Activated CD8-positive, alpha-beta memory T cell treated with anti-CD3 and anti-CD28 coated beads for 36 hours (primary cell): ENCODE results near the gene CASZ1. TPM values are rescaled to one million over a fixed set of nuclear protein-coding genes. Genes with fewer than 3 reads are reported as not detected.

Experiments used
- CTCF ChIA-PET: fragments of 350-600 bp; sonication (Branson Sonifier 250); formaldehyde crosslinking; loops from one replicate; lab custom pipeline; 2021; ENCODE audit warnings: antibody characterized with exemption; lab: Charles Lee
- POLR2A ChIA-PET: fragments of 350-600 bp; sonication (Branson Sonifier 250); formaldehyde crosslinking; loops from one replicate; lab custom pipeline; 2021; ENCODE audit warnings: antibody characterized with exemption; lab: Charles Lee
- total RNA-seq, 2 experiments: library from RNA; stranded (reverse); gene quantifications; one replicate each; pipeline ENCODE4 v1.2.3, GENCODE V29; 2021

Gene CASZ1
- total RNA-seq, 2 experiments from 2014 or later: 2.4 to 3.7 TPM

DNA sequence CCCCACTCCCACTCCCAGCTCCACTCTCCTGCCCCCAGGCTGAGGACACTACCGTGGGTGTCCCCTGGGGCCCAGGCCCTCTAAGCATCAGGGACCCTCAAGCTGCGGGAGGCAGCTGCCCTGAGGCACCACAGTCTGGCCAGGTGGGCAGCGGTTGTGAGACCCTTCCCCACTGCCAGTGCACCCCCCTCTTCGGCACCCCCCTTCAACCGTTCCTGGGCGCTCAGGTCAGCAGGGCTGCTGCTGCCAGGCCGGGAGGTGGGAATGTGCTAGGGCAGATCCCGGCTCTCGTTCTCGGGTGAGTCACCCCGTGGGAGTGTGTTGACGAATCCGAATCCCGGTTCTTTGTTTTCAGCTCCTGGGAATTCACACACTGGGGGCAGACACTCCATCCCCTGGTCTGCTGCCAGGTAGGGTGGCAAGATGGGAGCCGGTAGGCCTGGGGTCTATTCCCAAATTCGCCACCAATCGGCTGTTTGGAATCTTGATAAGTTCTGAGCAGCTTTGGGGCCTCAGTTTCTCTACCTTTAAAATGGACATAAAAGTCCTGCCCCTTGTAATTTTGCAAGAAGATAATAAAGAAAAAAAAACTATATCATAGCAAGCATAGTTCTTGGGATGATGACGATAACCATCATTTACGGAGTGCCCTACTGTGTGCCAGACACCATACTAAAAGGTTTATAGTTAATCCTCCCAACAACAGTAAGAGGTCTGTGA is 28.5 kb upstream of the CASZ1 start:
- CTCF ChIA-PET: no interaction called here

DNA sequence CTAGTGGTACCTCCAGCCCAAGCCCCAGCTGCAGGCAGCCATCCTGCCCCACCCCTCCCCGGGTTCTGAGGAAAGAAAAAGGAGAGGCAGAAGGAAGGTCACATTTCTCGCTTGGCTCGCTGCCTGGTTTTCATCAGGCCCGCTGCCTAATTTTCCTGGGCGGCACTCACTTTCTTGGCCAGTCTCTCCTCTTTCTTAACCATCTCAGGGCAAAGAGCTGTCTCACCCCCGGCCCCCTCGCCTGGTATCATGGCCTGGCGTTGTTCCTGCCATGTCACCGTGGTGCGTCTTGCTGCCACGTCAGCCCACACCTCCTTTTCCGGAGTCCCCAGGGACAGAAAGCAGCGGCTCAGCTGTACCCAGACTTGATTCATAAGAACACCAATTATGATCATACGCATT is 26.6 kb upstream of the CASZ1 start:
- CTCF ChIA-PET: no interaction called here

More for the DNA sequence above, 28.5 kb upstream of the CASZ1 start:
- POLR2A ChIA-PET: no interaction called here

DNA sequence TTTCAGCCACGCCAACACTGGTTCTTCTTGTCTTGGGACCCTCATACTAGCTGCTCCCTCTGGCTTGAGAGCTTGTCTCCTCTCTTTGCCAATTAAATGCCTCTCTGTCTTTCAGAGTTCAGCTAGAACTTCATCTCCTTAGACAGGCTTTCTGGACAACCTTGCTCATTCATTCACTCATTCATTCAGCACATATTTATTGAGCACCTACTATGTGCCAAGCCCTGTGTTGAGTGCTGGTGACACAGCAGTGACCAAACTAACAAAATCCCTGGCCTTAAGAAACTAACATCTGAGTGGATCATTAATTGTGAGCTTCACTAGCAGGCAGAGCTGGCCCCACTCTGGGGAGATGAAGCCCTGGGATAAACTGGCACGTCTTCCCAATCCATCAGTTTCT is 24.9 kb upstream of the CASZ1 start:
- ChIA-PET POLR2A (no interaction called here), CTCF (interaction anchor here (0.7 kb wide), 1 partner anchor 117 kb away, joined by 3 read pairs; no protein-coding TSS in a partner anchor)

More for the DNA sequence above, 26.6 kb upstream of the CASZ1 start:
- POLR2A ChIA-PET: no interaction called here

DNA sequence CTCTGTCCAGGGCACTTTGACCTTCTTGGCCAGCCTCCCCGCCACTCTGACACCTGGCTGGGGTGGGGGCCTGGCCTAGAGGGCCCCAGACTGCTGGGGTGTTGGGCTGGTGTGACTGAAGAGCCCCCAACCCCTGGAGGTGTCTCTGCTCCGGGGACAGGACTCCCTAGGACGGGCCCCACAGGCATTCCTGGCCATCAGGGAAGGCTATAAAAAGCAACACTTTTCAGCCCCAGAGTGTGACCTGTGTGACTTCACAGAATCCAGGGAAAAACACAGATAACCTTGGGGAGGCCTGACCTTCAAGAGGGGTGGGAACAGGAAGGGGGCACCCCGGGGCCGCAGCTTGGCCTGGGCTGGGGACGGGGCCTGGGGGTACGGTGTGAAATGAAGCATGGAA is 24.0 kb upstream of the CASZ1 start:
- POLR2A ChIA-PET: no interaction called here
- CTCF ChIA-PET: no interaction called here

DNA sequence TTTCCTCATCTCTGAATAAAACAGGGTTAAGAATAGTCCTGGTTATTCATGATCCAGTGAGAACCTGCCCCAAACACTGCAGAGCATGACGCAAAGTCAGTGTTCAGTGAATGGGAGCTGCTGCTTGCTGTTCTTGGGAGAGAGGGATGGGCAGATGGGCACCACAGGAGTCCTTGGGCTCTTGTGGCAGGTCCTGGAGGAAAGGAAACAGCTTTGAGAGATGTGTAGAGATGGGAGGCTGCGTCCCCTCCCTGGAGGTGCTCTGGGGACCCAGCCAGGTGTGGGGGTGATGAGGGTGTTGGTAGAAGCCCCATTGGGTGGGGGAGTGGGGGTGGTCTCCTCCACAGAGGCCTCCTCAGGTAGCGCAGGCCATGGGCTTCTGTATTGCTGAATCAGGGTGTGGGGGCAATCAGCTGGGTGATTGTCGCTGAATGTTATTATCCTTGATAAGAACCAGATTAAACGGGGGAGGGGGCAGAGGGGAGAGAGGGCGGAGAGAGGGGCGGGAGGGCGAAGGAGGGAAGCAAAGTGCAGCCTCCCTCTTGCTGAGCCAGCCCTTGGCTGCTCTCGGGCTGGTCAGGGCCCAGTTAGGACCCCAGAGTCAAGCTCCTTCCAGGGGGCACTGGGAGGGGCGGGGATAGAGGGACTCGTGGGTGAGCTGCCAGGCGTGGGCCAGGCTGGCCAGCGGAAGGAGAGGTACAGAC is 22.9 kb upstream of the CASZ1 start:
- POLR2A ChIA-PET: no interaction called here
- CTCF ChIA-PET: no interaction called here

DNA sequence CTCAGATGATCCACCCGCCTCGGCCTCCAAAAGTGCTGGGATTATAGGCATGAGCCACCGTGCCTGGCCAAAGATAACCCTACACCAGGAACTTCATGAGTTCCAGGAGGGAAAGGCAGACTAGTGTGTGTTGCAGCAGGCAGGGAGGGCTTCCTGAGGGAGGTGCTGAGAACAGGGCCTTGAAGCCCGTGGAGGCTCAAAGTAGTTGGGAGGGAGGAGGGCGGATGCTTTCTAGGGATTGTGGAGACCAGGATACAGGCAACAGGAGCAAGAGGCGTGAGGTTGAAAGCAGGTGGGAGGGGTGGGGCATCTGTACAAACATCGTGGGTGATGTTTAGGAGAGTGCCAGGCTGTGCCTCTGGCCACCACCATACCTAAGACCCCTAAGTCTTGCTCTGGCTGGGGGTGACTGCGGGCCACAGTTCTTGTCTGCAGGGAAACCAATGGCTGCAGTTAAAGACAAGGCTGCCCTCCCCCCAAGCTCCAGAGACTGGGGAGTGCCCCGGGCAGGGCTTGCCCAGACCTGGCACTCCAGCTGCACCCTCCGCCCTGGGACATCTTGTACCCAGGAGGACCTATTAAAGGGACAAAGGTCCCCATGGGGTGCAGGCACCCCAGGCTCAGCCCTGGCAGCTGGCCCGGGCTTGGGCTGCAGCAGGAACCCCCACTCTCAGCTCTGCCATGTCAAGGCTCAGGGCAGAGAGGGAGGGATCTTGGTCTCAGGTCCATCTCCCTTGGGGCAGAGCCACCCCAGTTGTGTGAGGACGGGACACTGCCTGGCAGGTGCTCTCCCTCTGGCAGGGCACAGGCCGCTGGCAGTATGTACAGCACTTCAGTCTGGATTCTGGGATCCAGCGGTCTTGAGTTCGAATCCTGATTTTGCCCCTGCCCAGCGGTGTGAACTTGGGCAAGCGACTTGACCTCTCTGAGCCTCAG is 22.1 kb upstream of the CASZ1 start:
- POLR2A ChIA-PET: no interaction called here
- CTCF ChIA-PET: no interaction called here

DNA sequence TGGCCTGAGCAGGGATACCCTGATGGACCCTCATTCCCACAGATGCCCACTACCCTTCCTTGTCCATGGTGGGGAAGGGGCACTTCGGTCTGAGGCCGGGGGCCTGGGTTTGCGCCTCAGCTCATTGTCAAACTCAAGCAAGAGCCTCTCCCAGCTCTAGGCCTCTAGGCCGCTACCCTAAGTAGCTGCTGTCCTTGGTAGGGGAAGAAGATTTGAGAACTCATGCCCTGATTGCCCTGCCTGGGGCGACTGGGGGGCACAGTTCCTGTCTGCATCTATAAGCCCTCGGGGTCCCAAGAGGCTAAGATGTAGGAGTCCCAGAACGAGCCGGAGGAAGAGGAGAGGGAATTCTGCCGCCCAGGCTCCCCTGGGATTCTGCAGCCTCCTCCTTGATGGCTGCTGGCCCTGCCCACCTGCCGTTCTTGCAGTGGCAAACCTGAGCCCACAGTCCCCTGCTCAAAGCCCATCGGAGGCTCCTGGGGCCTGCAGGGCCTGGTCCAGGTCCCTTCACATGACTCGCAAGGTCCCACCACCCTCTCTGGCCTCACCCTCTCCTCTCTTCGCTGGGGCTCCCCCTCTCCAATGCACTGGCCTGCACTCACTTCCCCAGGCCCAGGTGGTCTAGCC is 20.4 kb upstream of the CASZ1 start:
- POLR2A ChIA-PET: no interaction called here
- CTCF ChIA-PET: no interaction called here

DNA sequence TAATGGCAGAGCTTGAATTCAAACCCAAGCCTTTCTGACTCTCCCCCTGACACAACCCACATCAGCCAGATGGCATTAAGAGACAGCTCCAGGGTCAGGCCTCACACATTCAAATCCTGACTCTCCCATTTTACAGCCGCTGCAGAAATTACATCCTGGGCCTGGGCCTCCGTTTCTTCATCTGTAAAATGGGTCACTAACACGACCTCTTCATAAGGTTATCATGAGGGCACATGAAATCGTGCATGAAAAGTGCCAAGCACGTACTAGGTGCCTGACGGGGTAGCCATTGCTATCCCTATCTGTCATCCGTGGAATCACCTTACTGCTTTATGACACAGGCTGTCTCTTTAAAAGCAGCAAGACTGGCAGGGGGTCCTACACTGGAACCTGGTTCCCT is 19.8 kb upstream of the CASZ1 start:
- CTCF ChIA-PET: no interaction called here
- POLR2A ChIA-PET: no interaction called here

DNA sequence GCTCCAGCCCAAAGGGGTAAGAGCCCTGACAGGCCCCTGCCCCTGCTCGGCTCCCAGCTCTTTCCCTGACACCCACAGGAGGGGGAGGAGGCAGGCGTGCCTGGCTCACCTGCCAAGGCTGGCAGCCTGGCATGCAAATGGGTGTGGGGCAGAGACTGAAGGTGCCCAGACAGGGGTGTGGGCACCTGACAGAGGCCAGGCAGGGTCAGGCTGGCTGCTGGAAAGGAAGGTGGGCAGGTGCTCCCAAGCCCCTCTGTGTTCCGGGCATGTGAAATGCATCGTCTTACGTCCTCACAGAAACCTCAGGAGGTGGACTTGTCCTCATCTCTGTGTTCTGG is 19.4 kb upstream of the CASZ1 start:
- ChIA-PET POLR2A (no interaction called here), CTCF (no interaction called here)

DNA sequence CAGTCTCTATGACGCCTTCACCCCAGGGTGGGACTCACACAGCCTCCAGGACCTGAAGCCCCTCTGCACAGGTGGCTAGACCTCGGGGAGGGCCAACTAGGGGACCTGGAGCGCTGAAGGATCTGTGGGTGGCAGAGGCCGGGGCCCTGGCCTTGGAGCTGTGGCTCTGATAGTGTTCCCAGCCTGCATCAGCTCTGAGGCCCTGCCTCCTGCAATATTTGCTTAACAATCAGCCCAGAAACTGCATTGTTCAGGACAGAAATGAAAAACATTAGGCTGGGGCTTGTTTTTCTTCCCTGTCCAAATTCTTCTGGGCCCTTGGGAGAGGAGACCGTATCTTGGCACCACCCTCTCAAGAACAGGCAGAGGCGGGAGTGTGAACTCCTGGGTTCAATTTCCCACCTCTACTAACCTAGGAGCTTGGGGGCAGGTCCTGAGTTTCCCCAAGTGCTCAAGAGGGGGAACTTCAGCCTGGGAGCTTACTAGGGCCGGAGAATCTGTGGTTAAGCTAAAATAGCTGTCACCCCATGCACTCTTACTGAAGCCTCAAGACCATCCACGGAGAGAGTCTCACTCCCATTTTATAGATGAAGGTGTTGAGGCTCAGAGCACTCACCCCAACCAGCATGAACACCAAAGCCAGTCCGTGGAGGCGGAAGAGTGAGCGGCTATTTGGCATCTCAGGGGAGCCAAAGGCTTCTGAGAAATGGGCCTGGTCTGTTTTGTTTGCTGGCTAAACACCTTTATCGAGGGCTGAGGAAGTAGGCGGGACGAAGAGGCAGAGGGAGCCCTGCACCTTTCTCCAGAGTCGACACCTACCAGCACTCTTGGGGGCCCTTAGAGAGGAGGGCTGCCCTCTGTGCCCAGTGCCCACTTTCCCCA is 18.8 kb upstream of the CASZ1 start:
- ChIA-PET CTCF (no interaction called here), POLR2A (no interaction called here)

DNA sequence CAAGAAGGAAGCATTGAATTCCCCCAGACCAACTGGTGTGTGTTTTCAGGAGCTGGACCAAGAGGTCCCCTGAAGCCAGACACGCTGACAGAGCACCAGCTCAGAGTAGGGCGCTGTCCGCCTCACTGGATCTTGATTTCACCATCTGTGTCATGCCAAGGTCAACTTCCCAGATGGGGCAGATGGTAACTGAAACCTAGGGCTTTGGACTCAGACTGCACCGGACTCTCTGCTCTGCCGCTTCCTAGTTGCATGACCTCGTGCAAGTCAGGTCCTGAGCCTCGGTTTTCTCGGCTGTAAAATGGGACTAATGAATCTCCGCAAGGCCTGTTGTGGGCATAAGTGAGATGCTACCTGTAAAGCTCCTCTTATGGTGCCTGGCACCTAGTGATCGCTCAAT is 17.9 kb upstream of the CASZ1 start:
- ChIA-PET CTCF (no interaction called here), POLR2A (no interaction called here)

DNA sequence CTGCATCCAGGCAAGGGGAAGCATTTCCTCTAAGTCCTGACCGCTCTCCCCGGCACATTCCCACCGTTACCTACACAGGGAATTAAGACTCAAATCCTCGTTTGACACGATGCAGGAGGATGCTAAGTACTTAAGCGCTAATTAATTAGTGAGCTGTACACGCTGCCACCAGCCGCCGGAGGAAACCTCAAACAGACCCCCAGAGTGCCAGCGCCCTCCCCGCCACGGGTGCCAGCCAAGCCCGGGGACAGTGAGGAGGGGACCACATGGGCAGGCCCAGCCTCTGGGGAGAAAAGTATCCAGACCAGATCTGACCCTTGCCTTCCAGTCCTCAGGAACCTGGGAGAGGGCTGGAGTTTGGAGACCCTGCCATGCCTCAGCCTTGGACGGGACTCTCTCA is 17.4 kb upstream of the CASZ1 start:
- CTCF ChIA-PET: no interaction called here

DNA sequence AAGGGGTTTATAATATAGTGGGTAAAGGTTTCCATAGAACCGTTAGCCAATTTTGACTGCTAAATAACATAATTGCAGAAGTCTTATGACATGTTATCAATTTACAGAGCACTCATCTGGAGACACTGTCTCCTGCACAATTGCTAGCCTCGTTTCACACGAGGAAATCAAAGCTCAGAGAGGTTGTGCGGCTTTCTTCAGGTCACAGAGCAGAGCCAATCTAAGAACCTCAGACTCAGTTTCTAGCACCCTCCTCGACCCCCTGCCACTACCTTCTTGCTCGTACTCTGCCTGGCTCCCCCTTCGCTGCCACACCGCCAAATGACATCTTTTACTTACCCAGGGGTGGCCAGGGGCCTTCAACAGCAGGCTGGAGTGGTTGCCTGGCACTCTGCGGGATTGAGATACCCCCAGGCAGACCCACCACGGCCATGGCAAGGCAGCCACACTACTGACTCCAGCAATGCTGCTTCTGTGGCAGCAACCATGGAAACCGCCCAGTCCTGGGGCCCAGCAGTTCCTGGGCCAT is 16.0 kb upstream of the CASZ1 start:
- ChIA-PET POLR2A (no interaction called here), CTCF (no interaction called here)

More for the DNA sequence above, 17.4 kb upstream of the CASZ1 start:
- POLR2A ChIA-PET: no interaction called here

DNA sequence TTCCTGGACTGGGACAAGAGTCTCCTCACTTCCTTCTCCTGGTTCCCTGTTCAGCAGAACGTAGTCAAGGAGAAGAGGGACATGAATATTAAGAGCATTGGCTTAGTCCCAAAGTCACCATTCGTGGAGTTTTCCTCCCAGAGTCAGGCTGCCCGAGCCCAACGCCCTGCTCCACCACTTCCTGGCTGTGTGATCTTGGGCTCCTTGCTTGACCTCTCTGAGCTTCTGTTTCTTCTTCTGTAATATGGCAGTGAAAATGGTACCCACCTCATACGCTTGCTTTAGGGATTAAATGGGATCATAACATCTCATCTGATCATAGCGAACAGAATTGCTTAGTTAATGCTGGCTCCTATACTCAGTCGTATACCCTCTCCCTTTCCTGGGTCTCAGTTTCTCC is 12.0 kb upstream of the CASZ1 start:
- POLR2A ChIA-PET: no interaction called here
- CTCF ChIA-PET: no interaction called here

DNA sequence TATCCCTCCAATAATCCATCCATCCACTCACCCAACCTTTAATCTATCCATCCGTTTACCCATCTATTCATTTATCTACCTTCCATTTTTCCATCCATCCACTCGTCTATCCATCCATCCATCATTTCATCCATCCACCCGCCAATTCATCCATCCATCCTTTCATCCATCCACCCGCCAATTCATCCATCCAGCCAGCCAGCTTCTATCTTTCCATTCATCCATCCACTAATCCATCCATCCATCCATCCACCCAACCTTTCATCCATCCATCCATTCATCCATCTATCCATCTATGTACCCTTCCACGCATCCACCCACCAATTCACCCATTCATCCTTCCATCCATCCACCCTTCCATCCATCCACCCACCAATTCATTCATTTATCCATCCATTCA is 10.5 kb upstream of the CASZ1 start:
- CTCF ChIA-PET: no interaction called here
- POLR2A ChIA-PET: no interaction called here

DNA sequence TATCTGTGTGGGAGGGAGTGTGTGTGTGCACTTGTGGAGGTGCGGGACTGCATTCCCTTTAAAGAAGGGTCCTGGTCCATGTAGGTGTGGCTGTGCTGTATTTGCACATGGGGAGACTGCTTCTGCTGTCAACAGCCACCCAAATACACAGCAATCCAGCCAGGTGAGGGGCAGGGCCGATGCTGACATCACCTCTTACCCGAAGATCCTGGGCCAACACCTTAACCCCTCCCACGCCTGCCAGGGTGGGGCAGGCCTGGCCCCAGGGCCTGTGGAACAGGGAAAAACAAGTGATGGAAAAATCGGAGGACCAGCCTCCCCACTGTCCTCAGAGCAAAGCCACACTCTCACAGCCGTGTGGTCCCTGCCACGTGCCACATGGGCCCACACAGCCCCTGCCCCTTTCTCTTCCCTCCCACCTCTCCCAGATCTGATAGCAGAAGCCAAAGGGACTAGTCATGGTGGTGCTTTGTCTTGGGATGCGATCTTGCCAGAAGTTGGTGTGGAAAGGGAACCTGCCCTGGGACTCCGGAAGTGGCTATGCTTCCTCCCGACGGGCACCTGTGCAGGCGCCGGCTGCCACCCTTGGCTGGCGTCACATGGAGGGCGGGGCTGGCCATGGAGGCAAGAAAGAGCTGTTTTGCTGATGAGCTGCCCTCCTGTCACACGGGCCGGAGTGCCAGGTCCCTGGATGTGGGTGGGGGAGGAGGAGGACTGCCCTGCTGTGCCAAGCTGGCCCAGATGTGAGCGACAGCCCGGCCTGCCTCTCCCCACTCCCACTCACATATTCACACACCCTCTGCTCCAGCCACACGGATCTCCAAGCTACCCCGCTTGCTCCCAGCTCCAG is 7.8 kb upstream of the CASZ1 start:
- ChIA-PET POLR2A (no interaction called here), CTCF (interaction anchor here (1.3 kb wide), 1 partner anchor 137 kb away, joined by 3 read pairs; no protein-coding TSS in a partner anchor)

DNA sequence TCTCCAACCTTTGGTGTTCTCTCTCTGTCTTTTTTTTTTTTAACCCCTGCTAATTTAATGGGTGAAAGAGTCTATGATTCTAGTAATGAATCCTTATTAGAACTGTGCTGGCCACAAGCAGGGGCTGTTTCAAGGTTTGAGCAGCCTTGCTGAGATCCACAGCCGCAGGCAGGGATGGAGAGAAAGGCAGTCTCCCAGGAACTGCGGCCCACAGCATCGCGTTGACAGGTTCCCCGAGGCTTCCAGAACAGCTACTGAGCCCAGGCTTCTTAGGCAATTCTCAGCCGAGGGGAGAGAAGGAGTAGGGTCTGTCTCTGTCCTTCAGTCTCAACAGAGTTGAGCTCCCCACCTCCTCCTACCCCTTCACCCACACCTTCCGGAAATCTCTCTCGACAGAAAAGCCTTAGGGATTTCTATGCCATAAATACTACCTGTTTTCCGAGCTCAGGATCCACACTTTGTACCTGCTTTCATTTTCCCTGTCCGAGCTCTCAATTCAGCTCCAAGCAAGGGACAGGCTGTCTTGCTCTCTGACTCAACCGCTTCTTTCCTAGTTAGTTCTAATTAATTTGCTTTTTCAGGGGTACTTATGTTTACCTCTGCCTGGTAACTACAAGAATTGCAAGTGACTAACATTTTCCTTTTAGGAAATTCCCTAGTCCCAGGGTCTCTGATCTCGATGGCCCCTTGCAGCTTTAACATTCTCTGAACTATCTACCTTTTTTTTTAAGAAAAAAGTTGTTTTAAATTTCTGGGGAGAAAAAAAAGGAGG is 6.7 kb upstream of the CASZ1 start:
- POLR2A ChIA-PET: no interaction called here
- CTCF ChIA-PET: no interaction called here
